ENCODE results near the gene ABHD12.

The ABHD12 gene

DNA sequence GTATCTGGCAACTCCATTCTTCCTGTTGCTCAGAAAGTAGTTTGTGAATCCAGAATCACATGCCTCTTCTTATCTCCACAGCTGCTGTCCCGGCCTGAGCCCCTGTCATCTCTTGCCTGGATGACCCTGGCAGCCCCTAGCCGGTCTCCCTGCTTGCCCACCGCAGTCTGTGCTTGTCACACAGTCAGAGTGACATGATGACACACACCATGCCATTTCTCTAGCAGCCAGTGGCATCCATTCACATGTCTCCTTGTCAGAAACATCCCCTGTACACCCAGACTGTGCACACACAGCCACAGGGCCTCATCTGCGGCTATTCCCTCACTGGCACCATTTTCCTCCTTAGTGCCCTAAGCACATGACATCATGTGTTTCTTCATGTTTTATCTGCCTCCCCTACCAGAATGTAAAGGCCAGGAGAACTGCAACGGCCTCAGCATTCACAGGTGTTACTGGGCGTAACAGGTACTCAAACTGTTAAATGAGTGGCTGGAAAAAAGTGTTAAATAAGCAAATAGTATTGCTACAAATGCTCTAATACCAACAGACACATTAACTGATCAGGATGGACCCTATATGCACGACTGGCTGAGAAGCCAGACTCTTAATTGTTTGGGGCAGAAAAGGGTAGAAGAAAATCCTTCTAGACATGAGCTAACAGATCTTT lies 9.6 kb downstream of the ABHD12 start:
- no peak for DNase-seq

DNA sequence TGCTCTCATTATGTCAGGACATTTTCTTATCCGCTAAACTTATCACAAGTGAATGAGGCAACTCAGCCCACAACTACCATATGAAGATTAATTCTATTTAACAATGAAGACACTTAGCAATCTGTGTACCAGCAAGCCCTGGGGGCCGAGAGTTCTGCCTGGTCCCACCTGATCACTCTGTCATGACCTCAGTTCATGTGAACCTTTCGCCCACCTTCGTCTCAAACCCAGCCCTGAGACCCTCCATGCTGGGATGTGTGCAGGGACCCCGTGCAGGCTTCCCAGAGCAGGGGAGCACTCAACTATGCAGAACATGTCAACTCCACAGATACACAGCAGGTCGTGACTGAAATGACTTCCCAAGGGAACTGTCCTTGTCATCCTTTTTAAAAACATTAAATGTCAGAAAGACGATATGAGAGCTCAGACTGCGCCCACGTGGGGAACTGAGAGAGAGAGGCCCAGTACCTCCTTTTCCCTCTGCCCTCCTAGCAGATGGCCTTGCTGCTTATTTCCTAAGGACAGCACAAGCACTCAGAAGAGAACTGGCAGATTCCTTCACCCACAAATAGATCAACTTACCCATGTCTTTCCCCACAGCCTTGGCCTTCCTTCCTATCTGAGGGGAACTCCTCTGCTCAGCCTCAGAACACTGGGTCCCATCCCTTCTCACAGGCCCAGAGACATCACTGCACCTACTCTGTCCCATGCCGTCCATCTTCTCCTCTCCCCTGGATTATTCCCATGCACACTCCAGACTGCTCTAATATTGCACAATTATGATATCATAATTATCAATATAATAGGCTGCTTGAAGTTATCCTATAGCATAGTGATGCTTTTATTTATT lies 11.5 kb downstream of the ABHD12 start:
- no peak for DNase-seq

DNA sequence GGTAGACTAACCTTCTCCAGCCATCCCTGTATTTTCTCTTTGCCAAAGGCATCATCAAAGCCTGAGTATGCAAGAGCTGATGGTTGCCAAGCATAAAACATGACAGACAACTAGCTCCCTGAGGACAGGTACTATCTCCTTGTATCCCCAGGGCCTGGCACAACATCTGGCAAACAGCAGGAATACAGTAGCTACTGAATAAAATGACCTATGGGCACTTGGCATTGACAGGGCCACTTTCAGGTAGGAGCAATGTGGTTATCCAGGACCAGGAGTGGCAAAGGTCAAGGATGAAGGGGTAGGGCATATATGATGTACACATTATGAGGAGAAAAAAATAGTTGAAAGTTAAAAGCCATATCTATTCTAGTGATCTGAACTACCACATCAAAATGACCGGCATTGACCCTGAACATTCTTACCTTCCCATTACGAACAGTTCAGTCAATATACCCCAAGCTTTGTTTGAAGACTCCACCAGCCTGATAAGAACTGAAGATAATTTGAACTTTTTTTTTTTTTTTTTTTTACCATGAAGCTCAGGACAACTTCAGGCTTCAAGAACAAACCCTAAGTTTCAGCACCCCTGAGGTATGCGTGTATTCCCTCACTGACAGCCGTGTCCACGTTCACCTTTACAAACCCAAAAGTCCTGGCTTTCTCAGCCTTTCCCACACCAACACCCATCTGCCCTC lies 12.3 kb downstream of the ABHD12 start:
- DNase-seq, result no peak

DNA sequence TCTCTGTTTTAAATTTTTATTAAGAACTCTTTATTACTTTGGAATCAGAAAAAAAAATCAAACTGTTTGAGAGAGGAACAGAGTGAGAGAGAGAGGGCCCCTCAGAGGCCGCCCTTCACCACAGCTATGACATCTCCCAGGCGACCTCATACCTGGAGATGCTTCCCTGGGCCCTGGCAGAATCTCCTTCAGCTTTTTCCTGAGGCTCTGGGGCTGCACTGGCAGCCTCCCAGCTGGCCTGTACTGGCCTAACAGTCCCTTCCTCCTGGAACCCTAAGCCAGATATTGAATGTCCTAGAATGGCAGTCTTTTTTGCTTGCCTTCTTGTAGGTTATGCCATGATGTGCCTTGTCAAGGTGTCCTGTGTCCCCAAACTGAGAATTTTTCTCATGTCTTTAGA lies 13.7 kb downstream of the ABHD12 start:
- no peak for DNase-seq

DNA sequence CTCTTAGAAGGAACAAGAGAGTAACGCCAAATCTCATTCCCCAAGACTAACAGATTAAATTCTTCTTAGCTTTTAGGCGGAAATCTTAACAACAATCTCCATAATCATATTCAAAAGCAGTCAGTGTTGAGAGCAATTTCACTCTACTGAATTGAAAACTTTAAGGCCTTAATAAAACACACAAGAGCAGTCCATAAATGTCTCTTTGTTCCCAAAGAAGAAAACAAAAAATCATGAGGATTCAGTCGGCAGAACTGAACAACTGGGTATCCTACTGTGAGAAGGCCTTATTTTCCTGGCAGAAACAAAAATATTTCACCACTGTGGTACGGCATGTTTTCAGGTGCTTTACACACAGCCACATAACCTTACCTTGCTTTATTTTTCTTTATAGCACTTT lies 14.4 kb downstream of the ABHD12 start:
- DNase-seq, result no peak

DNA sequence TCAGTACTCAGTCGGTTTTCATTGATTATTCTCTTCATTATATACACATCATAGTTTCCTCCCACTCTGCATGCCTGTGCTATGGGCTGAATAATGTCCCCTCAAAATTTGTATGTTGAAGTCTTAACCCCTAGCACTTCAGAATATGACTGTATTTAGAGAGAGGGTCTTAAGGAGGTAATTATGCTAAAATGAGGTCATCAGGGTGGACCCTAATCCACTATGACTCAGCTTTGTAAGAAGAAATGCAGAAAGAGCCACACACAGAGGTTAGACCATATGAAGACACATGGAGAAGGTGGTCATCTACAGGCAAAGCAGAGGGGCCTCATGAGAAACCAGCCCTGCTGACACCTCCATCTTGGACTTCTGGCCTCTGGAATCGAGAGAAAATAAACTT lies 15.8 kb downstream of the ABHD12 start:
- DNase-seq, result no peak

DNA sequence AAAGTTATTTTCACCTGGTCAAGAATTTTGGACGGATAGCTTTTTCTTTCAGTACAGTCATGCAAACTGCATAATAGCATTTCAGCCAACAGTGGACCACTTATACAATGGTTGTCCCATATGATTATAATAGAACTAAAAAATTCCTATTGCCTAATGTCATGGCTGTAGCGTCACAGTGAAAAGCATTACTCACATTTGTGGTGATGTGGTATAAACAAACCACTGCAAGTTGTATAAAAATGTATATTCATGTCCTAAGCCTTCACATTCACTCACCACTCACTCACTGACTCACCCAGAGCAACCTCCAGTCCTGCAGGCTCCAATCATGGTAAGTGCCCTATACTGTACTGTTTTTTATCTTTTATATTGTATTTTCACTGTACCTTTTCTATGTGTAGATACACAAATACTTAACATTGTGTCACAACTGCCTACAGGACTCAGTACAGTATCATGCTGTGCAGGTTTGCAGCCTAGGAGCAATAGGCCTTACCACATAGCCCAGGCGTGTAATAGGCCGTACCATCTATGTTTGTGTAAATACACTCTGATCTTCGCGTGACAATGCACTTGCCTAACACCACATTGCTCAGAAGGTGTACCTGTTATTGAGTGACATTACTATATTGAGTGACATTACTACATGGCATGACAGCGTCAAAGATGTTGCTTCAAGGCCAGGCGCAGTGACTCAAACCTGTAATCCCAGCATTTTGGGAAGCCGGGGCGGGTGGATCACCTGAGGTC lies 17.9 kb downstream of the ABHD12 start:
- no peak for DNase-seq

DNA sequence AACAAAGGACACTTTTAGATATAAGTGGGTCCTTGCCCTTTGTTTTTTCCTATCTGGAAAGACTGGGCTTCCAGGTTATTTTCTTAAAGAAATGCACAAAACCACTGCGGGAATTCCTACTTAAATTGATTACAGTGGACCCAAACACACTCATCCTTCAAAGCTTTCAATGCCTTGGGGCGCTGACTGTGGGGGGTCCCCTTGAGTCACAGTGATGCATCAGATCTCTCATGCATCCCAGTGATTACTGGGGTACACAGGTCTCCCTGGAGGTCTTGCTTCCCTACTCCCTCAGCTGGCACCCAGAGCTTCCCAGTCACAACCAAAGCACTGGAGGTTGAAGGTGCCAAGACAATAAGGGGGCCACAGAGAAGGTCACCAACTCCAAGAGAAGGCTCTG lies 20.7 kb downstream of the ABHD12 start:
- DNase-seq, result no peak

DNA sequence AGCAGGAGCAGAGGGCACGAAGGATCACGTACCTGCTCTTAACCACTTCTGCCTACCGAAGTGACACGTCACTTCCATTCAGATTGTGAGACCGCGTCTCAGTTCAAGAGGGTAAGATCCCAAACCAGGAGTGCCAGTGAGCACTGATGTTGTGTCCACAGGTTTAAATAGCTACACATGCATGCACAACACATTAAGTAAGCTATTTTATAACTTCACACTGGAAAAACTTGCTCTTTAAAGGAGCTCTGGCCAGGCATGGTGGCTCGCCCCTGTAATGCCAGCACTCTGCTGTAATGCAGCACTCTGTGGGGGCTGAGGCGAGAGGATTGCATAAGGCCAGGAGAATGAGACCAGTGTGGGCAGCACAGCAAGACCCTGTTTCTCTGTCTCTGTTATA lies 21.1 kb downstream of the ABHD12 start:
- DNase-seq, result no peak

DNA sequence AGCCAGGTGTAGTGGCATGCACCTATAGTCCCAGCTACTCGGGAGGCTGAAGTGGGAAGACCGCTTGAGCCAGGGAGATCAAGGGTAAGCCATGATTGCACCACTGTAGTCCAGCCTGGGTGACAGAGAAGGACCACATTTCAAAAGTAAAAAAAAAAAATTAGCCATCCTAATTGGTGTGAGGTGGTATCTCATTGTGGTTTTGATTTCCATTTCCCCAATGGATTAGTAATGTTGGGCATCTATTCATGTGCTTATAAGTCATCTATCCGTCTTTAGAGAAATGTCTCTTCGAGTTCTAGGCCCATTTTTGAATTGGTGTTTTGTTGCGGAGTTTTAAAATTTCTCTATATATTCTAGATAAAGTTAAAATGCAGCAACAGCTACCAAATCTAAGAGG lies 21.7 kb downstream of the ABHD12 start:
- DNase-seq, result no peak

DNA sequence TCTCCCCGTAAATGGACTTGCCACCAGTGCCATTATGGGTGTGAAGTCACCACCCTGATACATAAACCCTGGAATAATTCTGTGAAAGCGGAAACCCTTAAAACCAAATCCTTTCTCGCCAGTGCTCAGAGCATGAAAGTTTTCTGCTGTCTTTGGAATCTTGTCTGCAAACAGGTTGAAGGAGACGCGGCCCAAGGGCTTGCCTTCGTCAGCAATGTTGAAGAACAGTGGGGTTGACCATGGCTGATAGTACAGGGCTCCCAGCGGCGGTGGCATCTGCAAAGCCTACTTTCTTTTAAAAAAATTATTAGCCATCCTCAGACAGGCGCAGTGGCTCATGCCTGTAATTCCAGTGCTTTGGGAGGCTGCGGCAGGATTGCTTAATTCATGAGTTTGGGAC lies 22.1 kb downstream of the ABHD12 start:
- DNase-seq, result no peak

DNA sequence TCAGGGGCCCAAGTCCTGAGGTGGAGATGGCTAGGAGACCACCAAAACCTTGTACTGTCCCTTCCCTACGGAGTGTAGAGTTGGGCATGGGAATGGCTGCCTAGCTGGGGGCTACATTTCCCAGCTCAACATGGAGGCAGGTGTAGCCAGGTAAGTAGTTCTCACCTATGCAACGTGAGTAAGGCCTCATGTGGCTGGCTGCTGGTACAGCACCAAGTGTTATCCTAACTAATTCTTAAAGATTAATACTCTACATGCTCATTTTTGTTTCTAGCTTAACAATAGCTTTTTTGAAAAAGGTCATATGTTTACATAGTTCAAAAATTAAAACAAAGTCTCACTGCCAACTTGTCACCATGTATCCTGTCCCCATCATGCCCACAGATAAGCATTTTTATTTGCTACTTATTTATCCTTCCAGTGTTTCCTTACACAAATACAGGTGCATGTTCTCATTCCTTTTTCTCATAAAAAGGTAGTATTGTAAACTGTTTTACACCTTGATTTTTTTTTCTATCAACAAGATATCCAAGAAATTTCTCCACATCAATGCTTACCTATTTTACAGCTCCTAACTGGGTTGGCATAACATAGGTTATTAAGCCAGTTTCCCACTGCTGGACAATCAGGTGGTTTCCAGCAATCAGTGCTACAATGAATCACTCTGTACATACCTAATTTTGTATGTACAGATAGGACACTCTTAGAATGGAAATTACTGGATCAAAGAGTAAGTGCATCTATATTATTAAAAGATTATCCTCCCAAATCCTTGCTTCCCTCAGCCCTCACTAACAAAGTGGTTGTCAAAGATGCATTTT lies 25.5 kb downstream of the ABHD12 start:
- DNase-seq, result no peak

DNA sequence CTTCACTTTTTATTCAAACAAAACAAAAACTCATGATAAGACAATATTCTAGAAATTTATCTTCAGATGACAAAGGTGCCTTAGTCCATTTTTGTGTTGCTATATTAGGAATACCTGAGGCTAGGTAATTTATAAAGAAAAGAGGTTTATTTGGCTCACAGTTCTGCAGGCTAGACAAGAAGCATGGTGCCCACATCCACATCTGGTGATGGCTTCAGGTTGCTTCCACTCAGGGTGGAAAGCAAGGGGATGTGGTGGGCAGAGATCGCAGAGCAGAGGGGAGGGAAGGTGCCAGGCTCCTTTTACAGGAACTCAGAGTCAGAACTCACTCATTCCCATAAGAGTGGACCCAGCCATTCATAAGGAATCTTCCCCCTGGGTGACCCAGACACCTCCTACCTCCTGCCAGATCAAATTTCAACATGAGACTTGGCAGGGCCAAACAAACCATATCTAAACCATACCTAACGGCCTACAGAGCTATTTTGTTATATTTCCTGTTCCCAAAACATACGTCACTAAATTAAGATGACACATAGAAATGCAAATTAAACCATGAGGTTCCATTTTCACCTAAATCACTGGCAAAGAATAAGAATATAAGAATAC lies 26.4 kb downstream of the ABHD12 start:
- DNase-seq, result no peak

DNA sequence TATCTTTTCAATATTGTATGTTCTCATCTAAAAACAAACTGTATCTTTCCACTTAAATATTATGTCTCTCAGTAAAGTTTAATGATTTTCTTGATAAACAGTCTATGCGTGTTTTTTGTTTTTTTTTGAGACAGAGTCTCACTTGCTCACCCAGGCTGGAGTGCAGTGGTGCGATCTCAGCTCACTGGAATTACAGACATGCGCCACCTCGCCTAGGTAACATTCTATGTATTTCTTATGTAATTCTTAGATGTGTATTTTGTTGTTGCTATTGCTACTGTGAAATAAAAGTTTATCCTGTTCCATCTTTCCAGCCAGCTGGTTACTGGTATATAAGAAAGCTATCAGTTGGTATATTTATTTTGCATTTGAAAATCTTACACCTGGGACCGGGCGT lies 29.4 kb downstream of the ABHD12 start:
- no peak for DNase-seq

DNA sequence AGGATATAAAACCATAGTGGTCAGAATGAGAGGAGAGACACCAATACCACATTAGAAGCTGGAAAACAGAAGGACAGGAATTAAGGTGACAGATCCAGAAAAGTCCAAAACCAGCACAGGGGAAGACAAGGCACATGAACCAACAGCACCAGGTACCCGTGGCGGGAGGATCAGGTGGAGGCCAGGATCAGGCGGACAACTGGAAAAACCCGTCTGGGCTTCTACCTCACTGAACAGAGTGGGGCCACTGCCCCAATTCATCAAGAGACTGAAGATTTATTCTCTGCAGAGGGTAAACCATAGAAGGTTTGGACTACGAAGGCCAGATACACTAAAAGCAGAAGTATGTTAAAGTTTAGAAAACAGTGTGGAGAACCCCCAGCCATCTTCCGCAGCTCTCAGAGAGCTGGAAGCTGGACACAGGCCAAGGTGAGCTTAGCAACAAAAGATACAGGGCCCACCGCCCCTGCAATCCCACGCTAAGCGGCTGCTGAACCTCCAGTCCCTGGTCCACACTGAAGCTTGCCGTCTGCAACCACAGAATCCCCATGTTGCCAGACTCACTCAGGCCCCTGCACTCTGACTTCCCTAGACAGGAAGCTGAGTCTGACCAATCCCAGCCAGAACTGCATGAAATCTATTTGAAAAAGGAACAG lies 29.9 kb downstream of the ABHD12 start:
- DNase-seq, result peak; percentile 18 to 30

DNA sequence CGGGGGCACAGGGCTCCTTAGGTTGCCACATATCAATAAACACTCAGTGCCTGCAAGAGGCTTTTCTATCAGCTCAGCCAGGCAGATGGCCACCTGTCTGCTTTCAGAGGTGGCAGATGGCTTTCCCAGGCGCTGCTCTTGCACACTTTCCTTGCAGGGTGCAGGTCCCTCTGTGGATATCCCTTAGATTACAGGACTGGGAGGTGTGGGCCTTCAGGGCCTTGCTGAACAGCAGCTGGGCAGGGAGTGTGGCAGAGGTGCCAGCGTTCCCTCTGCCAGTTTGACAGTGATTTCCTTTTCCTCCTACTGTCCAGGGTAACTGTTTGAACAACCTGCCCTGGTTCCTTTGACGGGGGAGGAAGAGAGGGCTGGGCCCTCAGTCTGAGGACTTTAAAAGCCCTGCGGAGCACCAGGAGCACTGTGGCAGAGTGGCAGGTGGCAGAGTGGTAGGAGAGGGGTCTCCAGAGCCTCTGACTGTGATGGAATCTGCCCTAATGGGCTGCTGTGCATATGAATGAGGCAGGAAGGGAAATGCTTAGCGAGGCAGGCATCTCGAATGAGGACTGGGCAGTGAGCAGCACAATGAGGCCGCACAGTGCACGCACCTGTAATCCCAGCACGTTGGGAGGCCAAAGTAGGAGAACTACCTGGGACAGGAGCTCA lies 34.2 kb downstream of the ABHD12 start:
- no peak for DNase-seq

DNA sequence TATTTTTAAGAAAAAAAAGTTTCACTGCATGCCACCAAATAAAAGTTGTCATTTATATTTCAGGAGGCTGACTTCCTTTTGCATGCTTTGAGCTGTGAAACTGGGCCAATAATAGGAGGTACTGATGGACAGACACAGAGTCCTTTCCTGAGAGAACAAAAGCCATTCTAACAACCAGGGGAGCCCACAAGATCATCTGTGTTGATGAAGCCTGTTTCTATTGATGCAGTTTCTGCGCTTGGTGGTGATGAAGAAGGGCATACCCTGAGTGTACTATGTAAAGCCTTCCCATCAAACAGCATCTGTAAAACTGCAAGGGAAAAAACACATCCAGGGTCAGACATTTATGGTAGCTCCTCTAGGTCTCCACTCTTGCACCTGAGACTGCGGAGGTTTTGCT lies 34.8 kb downstream of the ABHD12 start:
- DNase-seq, result no peak

DNA sequence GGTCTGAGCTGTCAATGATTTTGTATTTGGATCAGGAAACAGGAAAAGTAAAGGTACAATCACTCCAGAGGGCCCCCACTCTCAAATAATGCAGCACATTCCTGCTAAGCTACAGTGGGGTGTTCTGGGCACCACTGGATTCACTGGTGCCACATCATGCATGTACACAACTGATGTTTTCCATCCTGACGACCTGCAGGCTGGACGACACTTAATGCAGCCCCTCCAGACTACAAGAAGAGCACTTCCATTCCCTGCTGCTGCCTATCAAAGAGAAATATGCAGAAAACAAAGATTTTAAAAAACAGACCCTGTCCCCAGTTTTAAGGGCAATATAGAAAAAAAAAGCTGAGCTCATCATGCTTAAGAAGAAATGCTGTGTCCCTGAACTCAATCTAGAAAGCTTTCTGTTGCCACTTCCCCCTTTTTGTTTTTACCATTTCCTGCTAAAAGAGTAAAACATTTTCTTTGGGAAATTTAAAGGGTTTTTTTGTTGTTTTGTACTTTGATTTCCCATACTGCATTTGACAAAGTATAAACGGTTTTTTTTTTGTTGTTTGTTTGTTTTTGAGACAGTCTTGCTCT lies 35.5 kb downstream of the ABHD12 start:
- no peak for DNase-seq

DNA sequence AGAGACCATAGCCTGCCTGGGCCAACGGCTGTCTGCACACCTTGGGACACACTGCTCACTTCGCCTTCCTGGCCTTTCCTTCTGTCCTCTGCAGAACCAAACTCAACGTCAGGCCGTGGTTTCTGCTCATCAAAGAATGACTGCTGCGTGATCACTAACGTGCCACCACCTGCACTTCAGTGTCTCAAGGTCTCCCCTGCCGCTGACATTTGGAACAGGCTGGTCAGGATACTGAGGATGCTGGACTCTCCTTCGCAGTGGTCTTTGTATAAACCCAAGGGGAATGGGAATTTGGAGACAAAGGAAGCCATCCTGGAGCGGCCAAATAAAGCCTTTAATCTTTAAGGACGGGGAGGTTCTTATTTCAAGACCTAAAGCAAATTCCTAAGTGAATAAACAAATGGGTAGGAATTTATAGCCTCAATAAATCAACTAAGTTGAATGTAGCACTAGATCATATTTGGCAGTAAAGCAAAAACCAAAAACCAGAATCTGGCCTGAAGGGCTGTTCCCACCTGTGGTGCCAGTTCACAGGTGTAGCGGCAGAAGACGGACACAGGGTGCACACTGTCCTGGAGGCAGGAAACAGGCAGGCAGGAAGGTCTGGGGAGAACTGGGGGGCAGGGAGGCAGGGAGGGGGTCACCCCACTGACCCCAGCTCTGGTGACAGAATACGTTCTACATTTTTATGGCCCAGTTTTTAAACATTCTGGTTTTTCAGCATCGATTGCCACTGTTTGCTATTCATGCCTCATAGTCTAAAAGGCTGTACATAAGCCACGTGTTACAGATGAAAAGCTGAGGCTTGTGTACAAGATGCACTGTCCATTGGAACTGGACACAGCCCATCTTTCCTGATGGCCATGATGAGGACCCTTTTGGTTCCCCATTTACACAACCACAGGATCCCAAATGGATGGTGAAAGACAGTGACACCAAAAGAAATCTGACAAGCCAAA lies 36.6 kb downstream of the ABHD12 start:
- no peak for DNase-seq

All from AML-193 (cell line).